HCT116 (cell line): Measurements from ENCODE around the gene OR13C9. TPM values are rescaled to one million over a fixed set of nuclear protein-coding genes. Genes with fewer than 3 reads are reported as not detected.
"Not testable (repeated sequence)": the region's sequence is repeated elsewhere in the genome, so short reads cannot be mapped to it uniquely, and the experiment has no call there.

Experiments used
- ATAC-seq: fragments of 200-7000 bp; cut with Tn5 transposase; 2 replicates; pipeline ENCODE4 v1.9.1; 2020; ENCODE audit warnings: mild to moderate bottlenecking, moderate library complexity
- BruUV-seq: library from RNA; stranded (reverse); fragments of 400-500 nt; replicated peaks from 2 replicates; lab custom pipeline; 2021; lab: Mats Ljungman, UMichigan
- CTCF ChIA-PET: fragments of 300-600 bp; sonication (Branson Sonifier 250); formaldehyde crosslinking; loops from one replicate; lab custom pipeline; 2021; ENCODE audit warnings: antibody characterized with exemption; lab: Charles Lee
- POLR2A ChIA-PET: fragments of 300-600, 350-600 bp; sonication (Branson Sonifier 250); formaldehyde crosslinking; loops from one replicate; lab custom pipeline; 2021; ENCODE audit warnings: antibody characterized with exemption; lab: Charles Lee
- RAD21 ChIA-PET, 2 experiments: fragments of 300-600 bp; sonication (Branson Sonifier 250); formaldehyde crosslinking; loops; one replicate each; lab custom pipeline; 2023; ENCODE audit warnings: low total read pairs in 2 of 2; ENCODE audit not compliant: uncharacterized antibody in 2 of 2, unreplicated experiment in 2 of 2, low non-redundant PET in 1 of 2; lab: Charles Lee
- DNase-seq: peaks from one replicate; pipeline ENCODE4 v3.0.0-alpha.2; 2010; ENCODE audit warnings: low read depth, low spot score
- H2AFZ ChIP-seq: fragments of 200-600 bp; shearing (Covaris generic), sonication (generic); 2 replicates; pipeline ENCODE4 v1.6.1; 2017; ENCODE audit warnings: low read depth, mixed run types, mixed read lengths, antibody characterized with exemption, low read length; ENCODE audit not compliant: poor library complexity, severe bottlenecking
- H3K27ac ChIP-seq: 2 replicates; pipeline ENCODE4 v1.5.1; 2012; ENCODE audit warnings: low read depth, low read length
- H3K27me3 ChIP-seq: fragments of 200-600 bp; sonication (generic); 2 replicates; pipeline ENCODE4 v1.6.1; 2016; ENCODE audit warnings: mixed run types, low read length, mixed read lengths; ENCODE audit not compliant: insufficient read depth
- H3K36me3 ChIP-seq, 2 experiments: fragments of 200-500 bp in 1 of 2; fragments of 200-600 bp in 1 of 2; sonication (Bioruptor generic) in 1 of 2; sonication (generic) in 1 of 2; 2 replicates each; pipeline versions ENCODE4 v1.5.1 to v1.6.1; 2014 to 2016; ENCODE audit warnings: low read length in 2 of 2, inconsistent platforms in 1 of 2, mixed read lengths in 1 of 2, mixed run types in 1 of 2; ENCODE audit not compliant: insufficient read depth in 2 of 2, control insufficient read depth in 1 of 2
- H3K4me1 ChIP-seq, 2 experiments: fragments of 200-600 bp in 1 of 2; sonication (generic) in 1 of 2; 2 replicates each; pipeline versions ENCODE4 v1.5.1 to v1.6.1; 2012 to 2017; ENCODE audit warnings: low read length in 2 of 2, inconsistent platforms in 1 of 2, mild to moderate bottlenecking in 1 of 2, mixed read lengths in 1 of 2, mixed run types in 1 of 2, moderate library complexity in 1 of 2; ENCODE audit not compliant: insufficient read depth in 2 of 2, control insufficient read depth in 1 of 2
- H3K4me2 ChIP-seq: fragments of 200-600 bp; sonication (generic); 2 replicates; pipeline ENCODE4 v1.6.1; 2017; ENCODE audit warnings: mixed run types, low read length, mixed read lengths
- H3K4me3 ChIP-seq, 2 experiments: fragments of 200-600 bp in 1 of 2; sonication (generic) in 1 of 2; replicated peaks in 1 of 2; 2 replicates each; pipeline ENCODE4 v1.5.1; 2011 to 2016; ENCODE audit warnings: low read length in 2 of 2, control low read depth in 1 of 2, low read depth in 1 of 2, mild to moderate bottlenecking in 1 of 2, mixed read lengths in 1 of 2, mixed run types in 1 of 2
- H3K79me2 ChIP-seq: fragments of 200-600 bp; sonication (generic); 2 replicates; pipeline ENCODE4 v1.6.1; 2017; ENCODE audit warnings: mild to moderate bottlenecking, mixed run types, low read length, moderate library complexity, mixed read lengths; ENCODE audit not compliant: insufficient read depth
- H3K9ac ChIP-seq: fragments of 200-600 bp; sonication (generic); 2 replicates; pipeline ENCODE4 v1.6.1; 2016; ENCODE audit warnings: low read length, mixed read lengths
- H3K9me2 ChIP-seq: fragments of 200-600 bp; sonication (generic), shearing (Covaris generic); 2 replicates; pipeline ENCODE4 v1.6.1; 2017; ENCODE audit warnings: mixed run types, mild to moderate bottlenecking, moderate library complexity; ENCODE audit not compliant: insufficient read depth
- H3K9me3 ChIP-seq, 2 experiments: fragments of 200-500 bp in 1 of 2; fragments of 200-600 bp in 1 of 2; sonication (Bioruptor generic) in 1 of 2; sonication (generic) in 1 of 2; 2 replicates each; pipeline ENCODE4 v1.6.1; 2014 to 2017; ENCODE audit warnings: low read length in 2 of 2, mixed read lengths in 2 of 2, inconsistent platforms in 1 of 2, low read depth in 1 of 2, mild to moderate bottlenecking in 1 of 2, mixed run types in 1 of 2, moderate library complexity in 1 of 2; ENCODE audit not compliant: control insufficient read depth in 1 of 2, insufficient read depth in 1 of 2
- H4K20me1 ChIP-seq: fragments of 200-600 bp; sonication (generic), shearing (Covaris generic); 2 replicates; pipeline ENCODE4 v1.6.1; 2017; ENCODE audit warnings: mixed run types, mild to moderate bottlenecking, moderate library complexity; ENCODE audit not compliant: insufficient read depth
- EGR1 ChIP-seq: IDR thresholded peaks from 2 replicates; pipeline ENCODE4 v1.6.1; 2012; ENCODE audit warnings: low read depth
- JUND ChIP-seq: IDR thresholded peaks from 2 replicates; pipeline ENCODE4 v1.6.1; 2012
- POLR2AphosphoS5 ChIP-seq: IDR thresholded peaks from 2 replicates; pipeline ENCODE4 v1.6.1; 2011; ENCODE audit warnings: mild to moderate bottlenecking, low read depth, low read length, moderate library complexity
- YY1 ChIP-seq: IDR thresholded peaks from 2 replicates; pipeline ENCODE4 v1.6.1; 2011; ENCODE audit warnings: low read length, low read depth, moderate library complexity, mild to moderate bottlenecking; ENCODE audit not compliant: insufficient replicate concordance; ENCODE audit errors: extremely low read depth
- intact Hi-C: fragments of 100-400 bp; cut with micrococcal nuclease; formaldehyde crosslinking; loops from 2 replicates; pipeline ENCODE4 v1.10.0; 2022
- total RNA-seq: library from RNA; stranded (reverse); gene quantifications from one replicate; pipeline ENCODE4 v1.2.1, GENCODE V29; 2021; ENCODE audit not compliant: unreplicated experiment
- TF ChIP-seq, protein P1 (sequence below): IDR thresholded peaks from 2 replicates; pipeline ENCODE4 v1.6.1; 2012

OR13C9 gene
- total RNA-seq, 1 experiment from 2014 or later: not detected

GRCh38 chr9:104625964-104626363 lies 8.0 kb upstream of the OR13C9 start:
- POLR2A ChIA-PET, ATAC-seq, H3K9me3 ChIP-seq, H3K4me2 ChIP-seq, H3K4me3 ChIP-seq, H3K9ac ChIP-seq, RAD21 ChIA-PET, intact Hi-C loops, H4K20me1 ChIP-seq, H3K27ac ChIP-seq, H3K4me1 ChIP-seq, DNase-seq, H3K9me2 ChIP-seq, H3K79me2 ChIP-seq, H2AFZ ChIP-seq, CTCF ChIA-PET, H3K36me3 ChIP-seq, BruUV-seq: not testable (repeated sequence)
- peaks cover 13% of the 10 kb centered on the region; the same call in 1 of the 2 replicates for H3K27me3 ChIP-seq

- TF ChIP-seq YY1 (no peak), JUND (no peak), POLR2AphosphoS5 (no peak), EGR1 (no peak)
- TF ChIP-seq, protein P1, sequence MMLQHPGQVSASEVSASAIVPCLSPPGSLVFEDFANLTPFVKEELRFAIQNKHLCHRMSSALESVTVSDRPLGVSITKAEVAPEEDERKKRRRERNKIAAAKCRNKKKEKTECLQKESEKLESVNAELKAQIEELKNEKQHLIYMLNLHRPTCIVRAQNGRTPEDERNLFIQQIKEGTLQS: no peak
Measured at GRCh38 chr9:104617418-104617817, 586 bp downstream of the OR13C9 start.

More at GRCh38 chr9:104617418-104617817, 586 bp downstream of the OR13C9 start:
- Histone ChIP-seq H3K27ac (no peak overlapping the region), H3K79me2 (no peaks in the 10 kb centered on the region), H3K4me2 (no peak overlapping the region), H3K4me3 (no peak overlapping the region), H3K27me3 (no peaks in the 10 kb centered on the region), H3K9me2 (no peaks in the 10 kb centered on the region), H2AFZ (no peak overlapping the region), H3K36me3 (no peaks in the 10 kb centered on the region), H3K4me1 (no peaks in the 10 kb centered on the region), H3K9me3 (no peaks in the 10 kb centered on the region), H4K20me1 (no peaks in the 10 kb centered on the region), H3K9ac (no peak overlapping the region)
- intact Hi-C loops: no loop called here
- RAD21 ChIA-PET: no interaction called here
- BruUV-seq: no TSS peak
- DNase-seq (no peak), ATAC-seq (no peak)
- CTCF ChIA-PET: no interaction called here
- POLR2A ChIA-PET: no interaction called here
